ENCODE data around the gene CIRBP. TPM values are rescaled to one million over a fixed set of nuclear protein-coding genes. Genes with fewer than 3 reads are reported as not detected.
A peak's percentile ranks its signal among the peaks of the same experiment; 100 is the strongest.

Gene CIRBP
- total RNA-seq, 2 donors from 2014 or later = 492 to 644 TPM

- ATAC-seq (ENCODE audit: insufficient number of reproducible peaks, low FRiP score, low read depth) = no peak
- TF ChIP-seq CTCF (IDR thresholded peaks at IDR 0.05) = peak; percentile 99
- Histone ChIP-seq H3K27me3 (replicated peaks; ENCODE audit: insufficient read depth) (no peaks in the 10 kb centered on the region), H3K36me3 (peaks cover 11% of the 10 kb centered on the region), H3K4me1 (ENCODE audit: control insufficient read depth in 1 of 2, low read depth in 2 of 2) (peaks cover 53 to 77% of the 10 kb centered on the region in 2 donors), H3K9me3 (no peaks in the 10 kb centered on the region), H3K4me3 (peak overlapping the region; percentile 70), H3K27ac (peak overlapping the region; percentile 87 to 95)
- DNase-seq (ENCODE audit: low spot score) = no peak
Observed at GRCh38 chr19:1266916-1267476, 2.1 kb upstream of the CIRBP start.

GRCh38 chr19:1267477-1268225, 1.5 kb upstream of the CIRBP start:
- DNase-seq (ENCODE audit: low spot score) (no peak), ATAC-seq (ENCODE audit: insufficient number of reproducible peaks, low FRiP score, low read depth) (no peak)
- Histone ChIP-seq H3K4me1 (ENCODE audit: control insufficient read depth in 1 of 2, low read depth in 2 of 2) (peaks cover 49 to 77% of the 10 kb centered on the region in 2 donors), H3K4me3 (peak overlapping the region; percentile 70), H3K9me3 (no peaks in the 10 kb centered on the region), H3K36me3 (peaks cover 16% of the 10 kb centered on the region), H3K27me3 (replicated peaks; ENCODE audit: insufficient read depth) (no peaks in the 10 kb centered on the region), H3K27ac (no peak overlapping the region)
- no peak for TF ChIP-seq CTCF (IDR thresholded peaks at IDR 0.05)

- peaks cover 52 to 79% of the 10 kb centered on the region in 2 donors for H3K4me1 ChIP-seq (ENCODE audit: control insufficient read depth in 1 of 2, low read depth in 2 of 2)
- ATAC-seq (ENCODE audit: insufficient number of reproducible peaks, low FRiP score, low read depth) (no peak), DNase-seq (ENCODE audit: low spot score) (no peak)
Observed at GRCh38 chr19:1268226-1269064, 687 bp upstream of the CIRBP start.

GRCh38 chr19:1269478-1270212, 513 bp downstream of the CIRBP start:
- ATAC-seq (ENCODE audit: insufficient number of reproducible peaks, low FRiP score, low read depth) (peak; percentile 38), DNase-seq (ENCODE audit: low spot score) (peak; percentile 87)
- Histone ChIP-seq H3K27me3 (replicated peaks; ENCODE audit: insufficient read depth) (no peaks in the 10 kb centered on the region), H3K4me3 (peak overlapping the region; percentile 84), H3K4me1 (ENCODE audit: control insufficient read depth in 1 of 2, low read depth in 2 of 2) (peaks cover 56 to 89% of the 10 kb centered on the region in 2 donors), H3K36me3 (peaks cover 35% of the 10 kb centered on the region), H3K9me3 (no peaks in the 10 kb centered on the region), H3K27ac (peak overlapping the region; percentile 97 to 99)
- no peak for TF ChIP-seq CTCF (IDR thresholded peaks at IDR 0.05)

More at GRCh38 chr19:1268226-1269064, 687 bp upstream of the CIRBP start:
- Histone ChIP-seq H3K27ac (peak overlapping the region; percentile 52 to 97), H3K9me3 (no peaks in the 10 kb centered on the region), H3K4me3 (peak overlapping the region; percentile 84), H3K27me3 (replicated peaks; ENCODE audit: insufficient read depth) (no peaks in the 10 kb centered on the region), H3K36me3 (peaks cover 23% of the 10 kb centered on the region)
- no peak for TF ChIP-seq CTCF (IDR thresholded peaks at IDR 0.05)
